Calu3 (cell line): ENCODE data around the gene ZNF804B. TPM values are rescaled to one million over a fixed set of nuclear protein-coding genes. Genes with fewer than 3 reads are reported as not detected.

Experiments used
- BruUV-seq: library from RNA; stranded (reverse); fragments of 400-500 nt; replicated peaks from 2 replicates; lab custom pipeline; 2021; lab: Mats Ljungman, UMichigan
- CTCF ChIA-PET: fragments of 300-600 bp; sonication (Branson Sonifier 250); formaldehyde crosslinking; loops from one replicate; lab custom pipeline; 2022; ENCODE audit warnings: antibody characterized with exemption; lab: Charles Lee
- DNase-seq: peaks from one replicate; pipeline ENCODE4 v3.0.0; 2022
- H3K27ac Mint-ChIP-seq: one replicate; pipeline ENCODE4 v1.8.0; 2022; ENCODE audit warnings: mixed read lengths; ENCODE audit not compliant: unreplicated experiment
- H3K27me3 Mint-ChIP-seq: one replicate; pipeline ENCODE4 v1.8.0; 2022; ENCODE audit warnings: mixed read lengths; ENCODE audit not compliant: unreplicated experiment
- H3K36me3 Mint-ChIP-seq: one replicate; pipeline ENCODE4 v1.8.0; 2022; ENCODE audit warnings: mild to moderate bottlenecking, moderate library complexity, mixed read lengths; ENCODE audit not compliant: insufficient read depth, unreplicated experiment
- H3K4me1 Mint-ChIP-seq: one replicate; pipeline ENCODE4 v1.8.0; 2022; ENCODE audit warnings: mild to moderate bottlenecking, low read depth, mixed read lengths; ENCODE audit not compliant: unreplicated experiment
- H3K4me3 Mint-ChIP-seq: one replicate; pipeline ENCODE4 v1.8.0; 2022; ENCODE audit warnings: mild to moderate bottlenecking, low read depth, moderate library complexity, mixed read lengths; ENCODE audit not compliant: unreplicated experiment
- H3K9me3 Mint-ChIP-seq: one replicate; pipeline ENCODE4 v1.8.0; 2022; ENCODE audit warnings: low read depth, mixed read lengths; ENCODE audit not compliant: unreplicated experiment
- CTCF ChIP-seq: fragments of 200-600 bp; IDR thresholded peaks from one replicate; pipeline ENCODE4 v1.8.0; 2022; ENCODE audit warnings: antibody characterized with exemption; ENCODE audit not compliant: unreplicated experiment
- intact Hi-C: fragments of 100-400 bp; cut with micrococcal nuclease; formaldehyde crosslinking; loops from one replicate; pipeline ENCODE4 v1.10.0; 2022; ENCODE audit not compliant: unreplicated experiment
- total RNA-seq: library from RNA; stranded (reverse); gene quantifications from 2 replicates; pipeline ENCODE4 v1.2.3, GENCODE V29; 2022

Gene ZNF804B
- total RNA-seq, 1 experiment from 2014 or later = not detected

GRCh38 chr7:88787777-88788176 is 28.3 kb downstream of the ZNF804B start:
- no peaks in the 10 kb centered on the region for H3K36me3 Mint-ChIP-seq
- H3K27ac Mint-ChIP-seq = no peak overlapping the region
- CTCF ChIA-PET = no interaction called here
- no peaks in the 10 kb centered on the region for H3K27me3 Mint-ChIP-seq
- no peak for TF ChIP-seq CTCF
- H3K9me3 Mint-ChIP-seq = no peaks in the 10 kb centered on the region
- DNase-seq = no peak
- no peak overlapping the region for H3K4me3 Mint-ChIP-seq
- intact Hi-C loops = no loop called here
- H3K4me1 Mint-ChIP-seq = no peaks in the 10 kb centered on the region
- BruUV-seq = no TSS peak

- Mint-ChIP-seq H3K27me3 (no peaks in the 10 kb centered on the region), H3K27ac (no peak overlapping the region), H3K9me3 (no peaks in the 10 kb centered on the region), H3K36me3 (no peaks in the 10 kb centered on the region), H3K4me3 (no peak overlapping the region), H3K4me1 (no peaks in the 10 kb centered on the region)
- DNase-seq = peak; percentile 2
- intact Hi-C loops = loop anchor here (1.0 kb wide), 1 partner anchor 834 kb away; no protein-coding TSS in a partner anchor
- no TSS peak for BruUV-seq
- CTCF ChIA-PET = interaction anchor here (0.6 kb wide), 1 partner anchor 11 kb away, joined by 9 read pairs; no protein-coding TSS in a partner anchor
- TF ChIP-seq CTCF = no peak
Measured at GRCh38 chr7:88789480-88790064, 30.1 kb downstream of the ZNF804B start.

GRCh38 chr7:88791891-88792290 is 32.4 kb downstream of the ZNF804B start:
- DNase-seq = no peak
- no peaks in the 10 kb centered on the region for H3K4me1 Mint-ChIP-seq
- TF ChIP-seq CTCF = no peak
- H3K27ac Mint-ChIP-seq = no peak overlapping the region
- CTCF ChIA-PET = no interaction called here
- intact Hi-C loops = no loop called here
- H3K9me3 Mint-ChIP-seq = no peaks in the 10 kb centered on the region
- no peaks in the 10 kb centered on the region for H3K27me3 Mint-ChIP-seq
- H3K4me3 Mint-ChIP-seq = no peak overlapping the region
- no TSS peak for BruUV-seq
- H3K36me3 Mint-ChIP-seq = no peaks in the 10 kb centered on the region

- intact Hi-C loops = no loop called here
- Mint-ChIP-seq H3K36me3 (no peaks in the 10 kb centered on the region), H3K4me3 (no peak overlapping the region), H3K4me1 (no peaks in the 10 kb centered on the region), H3K9me3 (no peaks in the 10 kb centered on the region), H3K27me3 (no peaks in the 10 kb centered on the region), H3K27ac (no peak overlapping the region)
- no peak for TF ChIP-seq CTCF
- CTCF ChIA-PET = no interaction called here
- no peak for DNase-seq
- no TSS peak for BruUV-seq
Measured at GRCh38 chr7:88792361-88792760, 32.9 kb downstream of the ZNF804B start.
